Measurements from ENCODE around the gene SLC22A7.

Gene SLC22A7

DNA sequence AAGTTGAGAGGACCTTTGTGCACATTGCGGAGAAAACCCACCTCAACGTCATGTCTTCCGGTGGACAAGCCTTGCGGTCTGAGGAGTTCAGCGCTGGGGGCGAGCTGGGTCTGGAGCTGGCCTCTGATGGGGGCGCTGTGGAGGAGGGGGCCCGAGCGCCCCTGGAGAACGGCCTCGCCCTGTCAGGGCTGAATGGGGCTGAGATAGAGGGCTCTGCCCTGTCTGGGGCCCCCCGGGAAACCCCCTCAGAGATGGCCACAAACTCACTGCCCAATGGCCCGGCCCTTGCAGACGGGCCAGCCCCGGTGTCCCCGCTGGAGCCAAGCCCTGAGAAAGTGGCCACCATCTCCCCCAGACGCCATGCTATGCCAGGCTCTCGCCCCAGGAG lies 14.6 kb upstream of the SLC22A7 start:
- DNase-seq (ENCODE audit: low read depth), result no peak

DNA sequence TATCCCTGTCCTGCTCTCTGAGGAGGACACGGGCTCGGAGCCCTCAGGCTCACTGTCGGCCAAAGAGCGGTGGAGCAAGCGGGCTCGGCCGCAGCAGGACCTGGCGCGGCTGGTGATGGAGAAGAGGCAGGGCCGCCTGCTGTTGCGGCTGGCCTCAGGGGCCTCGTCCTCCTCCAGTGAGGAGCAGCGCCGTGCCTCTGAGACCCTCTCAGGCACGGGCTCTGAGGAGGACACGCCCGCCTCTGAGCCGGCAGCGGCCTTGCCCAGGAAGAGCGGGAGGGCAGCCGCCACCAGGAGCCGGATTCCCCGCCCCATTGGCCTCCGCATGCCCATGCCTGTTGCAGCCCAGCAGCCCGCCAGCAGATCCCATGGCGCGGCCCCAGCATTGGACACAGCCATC lies 14.2 kb upstream of the SLC22A7 start:
- no peak for DNase-seq (ENCODE audit: low read depth)

DNA sequence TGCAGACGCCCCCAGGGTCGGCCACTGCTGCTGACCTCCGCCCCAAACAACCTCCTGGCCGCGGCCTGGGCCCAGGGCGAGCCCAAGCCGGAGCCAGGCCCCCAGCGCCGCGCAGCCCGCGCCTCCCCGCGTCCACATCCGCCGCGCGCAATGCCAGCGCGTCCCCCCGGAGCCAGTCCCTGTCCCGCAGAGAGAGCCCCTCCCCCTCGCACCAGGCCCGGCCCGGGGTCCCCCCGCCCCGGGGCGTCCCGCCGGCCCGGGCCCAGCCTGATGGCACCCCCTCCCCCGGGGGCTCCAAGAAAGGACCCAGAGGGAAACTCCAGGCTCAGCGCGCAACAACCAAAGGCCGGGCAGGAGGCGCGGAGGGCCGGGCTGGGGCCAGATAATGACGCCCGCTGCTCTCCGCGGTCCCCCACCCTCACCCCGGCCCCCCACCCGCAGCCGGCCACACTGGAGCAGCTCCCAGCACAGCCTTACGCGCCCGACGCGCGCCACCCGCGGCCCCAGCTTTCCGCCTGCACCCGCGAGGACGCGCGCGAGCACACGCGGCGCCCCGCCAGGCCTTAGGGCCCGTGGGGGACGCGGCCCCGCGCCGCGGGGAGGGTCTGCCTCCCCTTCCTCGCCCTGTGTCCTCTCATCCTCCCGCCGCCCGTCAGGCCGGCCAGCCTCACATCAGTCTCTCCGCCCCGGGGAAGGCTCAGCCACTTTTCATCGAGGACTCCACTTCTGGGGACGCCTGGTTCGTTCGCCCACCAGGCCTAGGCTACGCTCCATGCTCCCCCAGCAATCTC lies 12.9 kb upstream of the SLC22A7 start:
- no peak for DNase-seq (ENCODE audit: low read depth)

DNA sequence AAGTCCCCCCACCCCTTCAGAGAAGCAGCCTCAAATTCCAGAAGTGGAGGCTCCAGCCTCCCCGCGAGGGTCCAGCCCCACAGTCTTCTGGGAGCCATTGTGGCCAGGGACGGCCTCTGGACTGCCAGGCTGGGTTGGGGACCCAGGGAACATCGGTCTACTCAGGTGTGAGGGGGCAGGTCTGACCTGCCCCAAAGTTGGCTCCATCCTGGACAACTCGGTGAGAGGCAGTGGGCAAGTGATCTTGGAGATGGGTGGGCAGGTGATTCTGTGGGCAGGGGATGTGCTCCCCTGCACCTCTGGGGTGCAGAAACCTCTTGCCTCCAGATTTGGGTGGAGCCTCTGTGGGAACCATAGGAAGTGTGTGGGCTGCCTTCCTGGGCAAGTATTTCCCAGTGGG lies 12.2 kb upstream of the SLC22A7 start:
- no peak for DNase-seq (ENCODE audit: low read depth)

DNA sequence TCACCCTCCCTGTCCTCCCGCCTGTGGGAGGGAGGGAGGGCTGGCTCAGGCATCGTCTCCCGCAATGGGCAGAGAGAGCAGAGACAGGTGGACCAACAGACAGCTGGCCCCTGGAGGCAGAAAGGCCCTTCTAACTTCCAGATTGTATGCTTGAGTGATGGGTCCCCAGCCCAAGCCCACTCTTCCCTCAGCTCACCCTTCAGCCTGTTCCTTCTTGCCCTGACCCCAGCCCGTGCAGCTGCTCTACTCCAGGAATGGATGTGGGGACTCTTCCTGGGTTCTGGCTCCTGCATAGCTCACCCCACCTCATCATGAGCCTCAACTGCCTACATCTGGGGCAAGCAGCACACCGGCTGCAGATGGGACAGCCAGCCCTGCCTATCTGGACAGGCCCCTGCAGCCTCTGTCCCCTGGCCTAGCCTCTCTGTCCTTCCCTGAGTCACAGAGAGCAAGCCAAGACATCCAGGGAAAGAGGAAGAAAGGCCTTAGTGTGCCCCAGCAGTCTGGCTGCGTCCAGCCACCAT lies 11.5 kb upstream of the SLC22A7 start:
- DNase-seq (ENCODE audit: low read depth), result no peak

DNA sequence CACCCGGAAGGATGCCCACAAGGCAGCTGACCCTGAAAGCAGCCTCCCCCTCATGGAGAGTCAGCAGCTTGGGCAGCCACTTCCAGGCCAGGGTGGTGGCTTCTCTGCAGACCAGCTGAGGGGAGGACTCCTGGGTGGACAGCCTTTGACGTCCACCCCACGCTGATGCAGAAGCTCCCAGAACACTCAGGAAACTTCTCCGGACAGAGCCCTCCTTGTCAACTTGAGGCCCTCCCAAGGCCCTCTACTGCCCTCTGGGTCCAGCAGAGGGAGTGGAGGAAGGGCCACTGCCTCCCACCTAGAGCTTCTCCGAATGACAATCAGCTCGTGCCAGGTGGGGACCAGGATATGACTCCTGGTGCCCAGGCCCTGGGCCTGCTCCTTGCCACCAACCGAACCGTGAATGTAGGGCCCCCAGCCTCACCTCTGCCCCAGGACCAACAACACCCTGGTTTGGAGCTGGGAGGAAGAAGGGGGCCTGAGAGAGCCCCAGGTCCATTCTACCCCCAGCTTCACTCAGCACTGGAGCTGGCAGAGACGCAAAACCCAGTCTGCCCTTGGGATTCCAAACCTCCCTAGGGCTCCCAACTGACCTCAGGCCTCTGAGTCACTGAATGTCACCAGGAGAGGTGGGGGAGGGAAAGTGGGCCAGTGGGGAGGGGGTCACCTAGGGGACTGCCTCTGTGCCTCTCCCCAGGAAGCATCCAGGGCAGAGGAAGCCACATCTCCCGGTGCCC lies 10.9 kb upstream of the SLC22A7 start:
- DNase-seq (ENCODE audit: low read depth), result no peak

DNA sequence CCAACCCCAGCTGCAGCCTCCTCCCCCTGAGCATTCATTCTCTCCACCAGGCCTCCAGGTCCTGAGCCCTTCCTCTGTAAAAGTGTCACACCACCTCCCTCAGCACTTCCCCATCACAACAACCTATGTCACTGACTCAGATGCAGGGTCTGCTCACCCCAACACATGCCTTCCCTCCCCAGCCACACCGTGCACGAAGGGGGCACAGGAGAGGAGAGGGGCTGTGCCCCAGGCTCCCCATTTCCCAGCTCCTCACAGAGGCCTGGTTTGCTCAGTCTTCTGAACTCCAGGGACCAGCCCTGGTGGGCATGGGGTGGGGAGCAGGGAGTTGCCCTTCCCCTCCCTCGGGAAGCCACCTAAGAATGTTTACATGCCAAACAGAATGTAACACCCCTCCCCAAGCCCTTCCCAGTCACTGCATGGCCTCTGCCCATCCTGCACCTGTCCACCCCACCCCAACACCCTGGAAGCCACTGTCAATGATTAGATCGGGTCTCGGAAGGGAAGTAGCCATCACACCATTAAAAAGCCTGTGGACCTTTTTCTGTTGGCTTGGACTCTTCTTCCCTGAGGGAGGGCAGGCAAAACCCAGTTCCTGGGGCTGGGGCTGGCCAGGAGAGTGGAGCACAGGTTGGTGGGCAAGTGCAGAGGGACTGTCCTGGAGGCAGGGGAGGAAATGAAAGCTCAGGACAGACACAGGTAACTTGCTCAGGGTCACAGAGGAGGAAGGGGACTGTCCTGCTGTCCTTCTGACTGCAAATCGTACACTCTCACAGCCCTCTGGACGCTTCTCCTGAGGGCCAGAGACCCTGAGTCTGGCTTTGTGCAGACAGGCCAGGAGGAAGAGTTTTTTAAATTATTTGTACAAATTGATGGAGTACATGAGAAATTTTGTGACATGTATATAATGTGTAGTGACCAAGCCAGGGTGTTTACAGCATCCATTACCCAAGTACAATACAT lies 10.1 kb upstream of the SLC22A7 start:
- DNase-seq (ENCODE audit: low read depth), result no peak

DNA sequence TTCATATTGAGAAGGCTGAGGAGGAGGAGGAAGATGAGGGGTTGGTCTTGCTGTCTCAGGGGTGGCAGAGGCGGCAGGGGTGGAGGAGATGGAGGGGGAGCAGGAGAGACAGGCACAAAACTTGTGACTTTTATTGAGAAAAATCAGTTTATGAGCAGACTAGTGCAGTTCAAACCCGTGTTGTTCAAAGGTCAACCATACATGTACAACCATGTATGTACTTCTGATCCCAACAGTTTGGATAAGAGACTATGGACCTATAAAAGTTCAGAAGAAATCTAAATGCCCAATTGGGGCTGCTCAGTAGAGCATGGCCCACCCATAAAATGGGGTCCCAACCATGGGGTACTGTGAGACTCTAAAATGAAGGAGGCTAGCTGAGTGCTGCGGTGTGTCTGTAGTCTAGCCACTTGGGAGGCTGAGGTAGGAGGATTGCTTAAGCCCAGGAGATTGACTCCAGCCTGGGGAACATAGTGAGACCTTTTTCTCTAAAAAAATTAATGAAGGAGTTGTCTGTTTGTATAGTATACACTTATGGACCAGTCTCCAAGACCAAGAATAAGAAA lies 7.6 kb upstream of the SLC22A7 start:
- no peak for DNase-seq (ENCODE audit: low read depth)

DNA sequence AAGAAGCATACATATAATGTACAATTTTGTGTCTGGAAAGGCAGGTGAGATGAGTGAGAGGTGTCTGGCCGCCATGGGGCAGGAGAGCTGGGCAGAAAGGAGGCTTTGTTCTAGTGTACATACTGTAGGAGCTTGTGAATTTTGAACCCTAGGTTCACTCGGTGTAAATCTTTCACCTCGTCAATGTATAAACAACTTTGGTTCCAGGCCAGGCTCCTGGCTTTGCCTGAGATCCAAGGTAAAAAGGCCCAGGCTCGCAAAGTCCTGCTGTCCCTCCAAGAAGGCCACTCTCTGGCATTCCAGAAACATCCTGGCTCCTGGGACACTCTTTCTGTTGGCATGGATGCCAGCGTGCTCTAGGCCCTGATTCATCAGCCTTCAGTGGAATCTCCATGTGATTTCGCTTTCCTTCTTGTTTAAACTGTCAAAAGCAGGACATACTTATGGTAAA lies 7.1 kb upstream of the SLC22A7 start:
- DNase-seq (ENCODE audit: low read depth), result no peak

DNA sequence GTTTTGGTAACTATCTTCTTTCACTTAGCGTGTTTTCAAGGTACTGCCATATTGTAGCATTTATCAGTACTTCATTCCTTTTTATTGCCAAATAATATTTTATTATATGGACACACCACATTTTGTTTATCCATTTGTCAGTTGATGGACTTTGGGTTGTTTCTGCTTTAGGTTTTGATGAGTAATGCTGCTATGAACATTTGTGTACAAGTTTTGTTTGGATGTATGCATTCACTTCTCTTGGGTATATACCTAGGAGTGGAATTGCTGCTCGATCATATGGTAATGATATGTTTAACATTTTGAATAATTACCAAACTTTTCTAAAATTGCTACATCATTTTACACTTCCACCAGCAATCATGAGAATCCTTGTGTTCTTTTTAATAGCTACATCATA lies 6.4 kb upstream of the SLC22A7 start:
- no peak for DNase-seq (ENCODE audit: low read depth)

DNA sequence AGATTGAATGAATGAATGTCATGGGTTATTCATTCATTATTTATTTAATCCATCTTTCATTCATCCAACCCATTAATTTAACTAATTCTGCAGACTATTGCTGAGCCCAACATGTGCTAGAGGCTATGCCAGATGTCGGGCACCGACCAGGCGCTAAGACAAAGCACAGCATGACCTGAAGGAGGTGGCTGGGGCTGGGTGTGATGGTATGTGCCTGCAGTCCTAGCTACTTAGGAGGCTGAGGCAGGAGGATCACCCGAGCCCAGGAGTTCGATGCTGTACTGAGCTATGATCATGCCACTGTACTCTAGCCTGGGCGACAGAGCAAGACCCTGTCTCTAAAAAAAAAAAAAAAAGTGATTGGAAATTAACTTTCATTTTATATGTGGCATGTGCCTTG lies 5.7 kb upstream of the SLC22A7 start:
- DNase-seq (ENCODE audit: low read depth), result no peak

DNA sequence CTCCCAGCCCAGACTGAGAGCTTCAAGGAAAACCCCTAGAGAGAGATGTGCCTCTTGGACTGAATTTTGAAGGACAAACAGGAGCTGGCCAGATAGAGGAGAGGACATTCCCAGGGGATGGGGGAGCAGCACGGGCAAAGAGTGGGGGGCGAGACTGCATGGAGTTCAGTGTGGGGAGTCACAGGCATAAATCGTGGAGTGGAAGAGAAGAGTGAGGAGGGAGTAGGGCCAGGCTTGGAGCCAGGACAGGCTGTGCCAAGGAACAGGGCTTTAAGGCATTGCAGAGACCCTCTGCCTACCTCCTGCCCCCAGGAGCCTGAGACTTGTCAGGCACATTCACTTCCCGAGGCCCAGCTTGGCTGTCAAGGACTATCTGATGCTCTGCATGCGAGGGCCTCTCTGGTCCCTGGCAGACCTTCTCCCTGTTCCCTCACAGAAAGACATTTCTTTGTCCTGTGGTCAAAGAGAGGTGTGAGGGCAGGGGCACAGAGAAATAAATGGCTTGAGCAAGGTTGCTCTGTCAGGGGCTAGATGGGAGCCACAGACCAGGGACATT lies 5.2 kb upstream of the SLC22A7 start:
- no peak for DNase-seq (ENCODE audit: low read depth)

DNA sequence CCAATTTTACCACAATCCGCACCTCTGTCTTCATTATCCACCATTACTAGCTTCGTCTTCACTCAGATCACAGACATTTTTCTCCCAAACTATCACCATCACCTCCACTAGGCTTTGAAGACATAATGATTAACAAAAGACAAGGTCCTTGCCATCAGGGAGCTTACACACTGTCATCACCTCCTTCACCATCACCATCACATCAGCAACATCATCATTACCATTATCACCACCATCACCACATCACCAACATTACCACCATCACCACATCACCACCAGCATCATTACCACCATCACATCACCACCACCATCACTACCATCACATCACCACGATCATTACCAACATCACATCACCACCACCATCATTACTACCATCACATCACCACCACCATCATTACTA lies 4.4 kb upstream of the SLC22A7 start:
- DNase-seq (ENCODE audit: low read depth), result no peak

DNA sequence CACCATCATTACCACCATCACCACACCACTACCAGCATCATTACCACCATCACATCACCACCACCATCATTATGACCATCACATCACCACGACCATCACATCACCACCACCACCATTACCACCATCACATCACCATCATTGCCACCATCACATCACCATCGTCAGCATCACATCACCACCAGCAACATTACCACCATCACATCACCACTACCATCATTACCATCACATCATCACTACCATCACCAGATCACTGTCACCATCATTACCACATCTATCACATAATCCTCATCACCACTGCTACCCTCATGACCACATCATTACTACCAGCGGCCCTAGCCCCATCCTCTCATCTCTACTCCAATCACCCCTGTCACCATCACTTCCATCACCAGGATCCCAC lies 3.5 kb upstream of the SLC22A7 start:
- no peak for DNase-seq (ENCODE audit: low read depth)

DNA sequence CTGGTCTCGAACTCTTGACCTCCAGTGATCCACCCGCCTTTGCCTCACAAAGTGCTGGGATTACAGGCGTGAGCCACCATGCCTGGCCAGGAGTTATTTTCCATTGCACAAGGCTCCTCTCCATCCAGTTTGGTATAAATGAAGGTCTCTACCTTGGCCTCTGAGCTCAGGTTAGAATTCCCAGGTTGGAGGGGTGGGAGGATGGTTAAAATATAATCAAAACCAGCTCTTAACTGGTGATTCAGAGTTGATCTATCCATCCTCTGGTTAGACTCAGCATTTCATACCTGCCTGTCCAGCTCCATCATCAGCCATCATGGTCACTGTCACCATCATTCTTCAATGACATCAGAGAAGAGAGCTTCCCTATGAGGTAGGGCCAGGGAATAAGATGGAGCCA lies 2.6 kb upstream of the SLC22A7 start:
- DNase-seq (ENCODE audit: low read depth), result no peak

DNA sequence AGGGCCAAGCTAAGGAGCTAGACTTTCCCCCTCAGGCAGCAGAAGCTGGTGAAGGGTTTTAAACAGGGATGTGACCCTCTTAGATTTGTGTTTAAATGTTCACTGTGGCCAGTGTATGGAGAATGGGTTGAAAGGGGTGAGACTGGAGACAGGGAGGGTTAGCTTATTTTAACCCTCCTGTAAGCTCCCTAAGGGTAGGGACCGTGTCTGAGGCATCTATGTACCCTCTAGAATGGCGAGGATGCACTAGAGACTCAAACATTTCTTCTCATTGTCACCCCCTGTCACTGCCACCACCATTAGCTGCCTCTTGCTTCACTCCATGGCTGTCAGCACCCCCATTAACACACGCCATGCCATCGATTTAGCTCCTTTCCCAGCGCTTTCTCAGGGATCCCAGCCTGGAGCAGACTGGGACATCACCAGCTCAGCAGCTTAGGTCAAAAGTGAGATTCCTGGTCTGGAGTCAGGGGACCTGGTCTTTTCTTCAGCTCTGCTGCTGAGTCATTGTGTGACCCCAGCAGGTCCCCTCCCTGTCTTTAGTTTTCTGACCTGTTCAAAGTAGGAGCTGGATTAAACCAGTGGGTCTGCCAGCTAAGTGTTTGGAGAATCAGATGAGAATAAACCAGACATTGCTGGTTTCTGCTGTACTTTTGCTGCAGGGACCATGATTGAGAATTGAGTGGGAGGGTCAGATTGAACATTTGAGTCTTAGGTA lies 1.1 kb upstream of the SLC22A7 start:
- no peak for DNase-seq (ENCODE audit: low read depth)

DNA sequence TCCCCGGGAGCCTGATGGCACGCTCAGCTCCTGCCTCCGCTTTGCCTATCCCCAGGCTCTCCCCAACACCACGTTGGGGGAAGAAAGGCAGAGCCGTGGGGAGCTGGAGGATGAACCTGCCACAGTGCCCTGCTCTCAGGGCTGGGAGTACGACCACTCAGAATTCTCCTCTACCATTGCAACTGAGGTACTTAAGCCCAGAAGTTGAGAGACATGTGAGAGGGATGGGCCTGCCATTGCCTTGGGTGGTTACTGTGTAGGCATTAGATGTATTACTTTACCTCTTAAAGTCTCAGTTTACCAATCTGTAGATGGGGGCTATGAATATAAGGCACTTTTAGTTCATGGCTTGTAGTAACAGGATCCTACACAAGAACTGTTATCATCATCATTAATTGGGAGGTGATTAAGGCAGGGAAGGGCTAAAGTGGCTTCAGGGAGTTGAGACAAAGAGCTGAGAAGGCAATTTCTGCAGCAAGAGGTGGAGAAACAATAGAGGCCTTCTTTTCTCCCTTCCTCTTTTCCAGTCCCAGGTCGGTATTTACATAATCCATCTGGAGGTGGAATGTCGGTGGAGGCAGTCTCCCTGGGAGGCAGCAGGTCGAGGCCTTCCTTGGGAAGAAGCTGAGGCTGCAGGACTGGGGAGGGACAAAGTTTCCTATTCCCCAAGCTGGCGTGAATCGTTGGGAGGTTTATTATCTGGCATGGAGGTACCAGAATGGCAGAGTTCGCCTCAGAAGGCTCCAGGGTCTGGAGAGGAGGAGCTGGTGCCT lies 691 bp downstream of the SLC22A7 start:
- no peak for DNase-seq (ENCODE audit: low read depth)

DNA sequence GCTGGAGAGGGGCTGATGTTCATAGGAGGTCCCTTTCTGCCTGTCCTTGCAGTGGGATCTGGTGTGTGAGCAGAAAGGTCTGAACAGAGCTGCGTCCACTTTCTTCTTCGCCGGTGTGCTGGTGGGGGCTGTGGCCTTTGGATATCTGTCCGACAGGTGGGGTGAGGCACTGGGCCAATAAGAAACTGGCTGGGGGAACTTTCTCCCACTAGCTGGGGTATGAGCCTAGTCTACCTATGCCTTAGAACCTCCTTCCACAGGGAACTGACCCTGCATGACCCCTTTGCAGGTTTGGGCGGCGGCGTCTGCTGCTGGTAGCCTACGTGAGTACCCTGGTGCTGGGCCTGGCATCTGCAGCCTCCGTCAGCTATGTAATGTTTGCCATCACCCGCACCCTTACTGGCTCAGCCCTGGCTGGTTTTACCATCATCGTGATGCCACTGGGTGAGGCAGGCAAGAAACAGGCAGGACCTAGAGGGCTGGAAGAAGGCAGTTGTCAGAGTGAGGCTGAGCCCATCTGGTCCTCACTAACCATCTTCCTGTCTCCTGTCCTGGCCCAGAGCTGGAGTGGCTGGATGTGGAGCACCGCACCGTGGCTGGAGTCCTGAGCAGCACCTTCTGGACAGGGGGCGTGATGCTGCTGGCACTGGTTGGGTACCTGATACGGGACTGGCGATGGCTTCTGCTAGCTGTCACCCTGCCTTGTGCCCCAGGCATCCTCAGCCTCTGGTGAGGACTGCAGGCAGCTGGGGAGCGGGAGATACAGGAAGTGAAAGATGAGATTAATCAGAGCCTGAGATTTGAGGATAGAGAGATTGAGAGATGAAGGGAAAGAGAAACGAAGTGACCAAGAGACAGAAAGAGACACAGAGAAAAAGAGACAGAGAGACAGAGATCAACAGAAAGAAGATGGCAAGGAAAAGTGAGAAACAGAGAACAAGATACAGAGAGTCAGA lies 1.6 kb downstream of the SLC22A7 start:
- DNase-seq (ENCODE audit: low read depth), result no peak

Data from fibroblast of gingiva (primary cell).